H1 (cell line): Measurements from ENCODE around the gene VWA1. TPM values are rescaled to one million over a fixed set of nuclear protein-coding genes. Genes with fewer than 3 reads are reported as not detected.

Experiments used
- CTCF ChIA-PET: fragments of 300-600 bp; sonication (Branson Sonifier 250); formaldehyde crosslinking; loops from one replicate; lab custom pipeline; 2021; ENCODE audit not compliant: partially characterized antibody; lab: Charles Lee
- POLR2A ChIA-PET: fragments of 300-600 bp; sonication (Branson Sonifier 250); formaldehyde crosslinking; loops from one replicate; lab custom pipeline; 2021; ENCODE audit warnings: inconsistent platforms; ENCODE audit not compliant: partially characterized antibody; lab: Charles Lee
- DNase-seq, 2 experiments: peaks; one replicate each; pipeline versions ENCODE4 v3.0.0 to v3.0.0-alpha.2; 2010 to 2022; ENCODE audit warnings: low spot score in 2 of 2, low read depth in 1 of 2, mixed read lengths in 1 of 2
- FAIRE-seq: peaks from 2 replicates; lab custom pipeline; 2011; peaks lifted over from hg19 to GRCh38; lab: Jason Lieb, UNC
- H2AFZ ChIP-seq: 2 replicates; pipeline ENCODE4 v1.8.1; 2012; ENCODE audit warnings: low read length, inconsistent platforms
- H2AK5ac ChIP-seq: 2 replicates; pipeline ENCODE4 v1.6.1; 2013; ENCODE audit warnings: low read depth, low read length
- H2BK120ac ChIP-seq: replicated peaks from 2 replicates; pipeline ENCODE3; 2013; ENCODE audit warnings: low read depth, low read length, inconsistent platforms
- H2BK12ac ChIP-seq: 2 replicates; pipeline ENCODE4 v1.6.1; 2013; ENCODE audit warnings: low read depth, low read length
- H2BK15ac ChIP-seq: 2 replicates; pipeline ENCODE4 v1.6.1; 2013; ENCODE audit warnings: low read length
- H2BK20ac ChIP-seq: 2 replicates; pipeline ENCODE4 v1.6.1; 2013; ENCODE audit warnings: low read length
- H2BK5ac ChIP-seq: 2 replicates; pipeline ENCODE4 v1.6.1; 2013; ENCODE audit warnings: low read depth, low read length
- H3K14ac ChIP-seq: 2 replicates; pipeline ENCODE4 v1.6.1; 2013; ENCODE audit warnings: inconsistent platforms; ENCODE audit not compliant: insufficient read length
- H3K18ac ChIP-seq: 2 replicates; pipeline ENCODE4 v1.6.1; 2013; ENCODE audit warnings: low read length; ENCODE audit errors: extremely low read depth
- H3K23ac ChIP-seq: 2 replicates; pipeline ENCODE4 v1.6.1; 2013; ENCODE audit warnings: inconsistent platforms; ENCODE audit not compliant: insufficient read length
- H3K23me2 ChIP-seq: 2 replicates; pipeline ENCODE4 v1.6.1; 2013; ENCODE audit warnings: low read depth, low read length
- H3K27ac ChIP-seq: 2 replicates; pipeline ENCODE4 v1.6.1; 2011; ENCODE audit warnings: low read depth, low read length, inconsistent platforms
- H3K27me3 ChIP-seq, 4 experiments: replicated peaks in 1 of 4; 1 replicate in 1 of 4; 2 replicates in 3 of 4; pipeline versions ENCODE4 v1.6.1 to v1.8.1; 2011 to 2013; ENCODE audit warnings: low read length in 3 of 4, mild to moderate bottlenecking in 3 of 4, inconsistent platforms in 2 of 4, mixed read lengths in 2 of 4, moderate library complexity in 1 of 4; ENCODE audit not compliant: control insufficient read depth in 3 of 4, insufficient read depth in 3 of 4; ENCODE audit errors: extremely low read depth in 1 of 4
- H3K36me3 ChIP-seq, 4 experiments: 2 replicates each; pipeline versions ENCODE4 v1.6.1 to v1.8.1; 2011 to 2013; ENCODE audit warnings: mild to moderate bottlenecking in 4 of 4, low read length in 3 of 4, moderate library complexity in 2 of 4, control low read depth in 1 of 4, inconsistent platforms in 1 of 4; ENCODE audit not compliant: insufficient read depth in 4 of 4, control insufficient read depth in 2 of 4
- H3K4ac ChIP-seq: replicated peaks from 2 replicates; pipeline ENCODE3; 2013; ENCODE audit warnings: low read length, low read depth, mixed read lengths, inconsistent platforms; ENCODE audit not compliant: insufficient read length
- H3K4me1 ChIP-seq, 4 experiments: replicated peaks in 1 of 4; 1 replicate in 1 of 4; 2 replicates in 3 of 4; pipeline versions ENCODE4 v1.6.1 to v1.8.1; 2011 to 2013; ENCODE audit warnings: low read length in 3 of 4, inconsistent platforms in 2 of 4, mixed read lengths in 1 of 4; ENCODE audit not compliant: insufficient read depth in 4 of 4, control insufficient read depth in 3 of 4
- H3K4me2 ChIP-seq, 2 experiments: 2 replicates each; pipeline versions ENCODE4 v1.6.1 to v1.8.1; 2011 to 2013; ENCODE audit warnings: low read depth in 2 of 2, low read length in 2 of 2, control low read depth in 1 of 2, inconsistent platforms in 1 of 2, mild to moderate bottlenecking in 1 of 2; ENCODE audit not compliant: insufficient read depth in 1 of 2
- H3K4me3 ChIP-seq, 4 experiments: fragments of 200-600, 300-600 bp in 1 of 4; sonication (generic), shearing (Covaris generic), sonication (Bioruptor Twin) in 1 of 4; 2 replicates each; pipeline versions ENCODE4 v1.5.1 to v1.8.1; 2011 to 2016; ENCODE audit warnings: low read length in 4 of 4, low read depth in 3 of 4, control low read depth in 2 of 4, inconsistent platforms in 2 of 4, mild to moderate bottlenecking in 2 of 4, mixed read lengths in 1 of 4, moderate library complexity in 1 of 4; ENCODE audit not compliant: insufficient read depth in 2 of 4; ENCODE audit errors: extremely low read depth in 1 of 4
- H3K56ac ChIP-seq: replicated peaks from 2 replicates; pipeline ENCODE3; 2013; ENCODE audit warnings: low read depth, mild to moderate bottlenecking, mixed read lengths, low read length, inconsistent platforms; ENCODE audit not compliant: insufficient read length
- H3K79me1 ChIP-seq: 2 replicates; pipeline ENCODE4 v1.6.1; 2013; ENCODE audit warnings: low read depth, low read length, control low read depth
- H3K79me2 ChIP-seq, 2 experiments: 2 replicates each; pipeline versions ENCODE4 v1.6.1 to v1.8.1; 2012 to 2013; ENCODE audit warnings: low read length in 2 of 2, mild to moderate bottlenecking in 2 of 2, inconsistent platforms in 1 of 2; ENCODE audit not compliant: insufficient read depth in 2 of 2, control insufficient read depth in 1 of 2
- H3K9ac ChIP-seq, 4 experiments: replicated peaks in 1 of 4; 1 replicate in 1 of 4; 2 replicates in 3 of 4; pipeline versions ENCODE4 v1.6.1 to v1.8.1; 2011 to 2013; ENCODE audit warnings: low read depth in 3 of 4, low read length in 3 of 4, control low read depth in 2 of 4, mild to moderate bottlenecking in 2 of 4, moderate library complexity in 2 of 4, inconsistent platforms in 1 of 4; ENCODE audit errors: extremely low read depth in 1 of 4
- H3K9me3 ChIP-seq, 2 experiments: 2 replicates each; pipeline versions ENCODE4 v1.6.1 to v1.8.1; 2012 to 2013; ENCODE audit warnings: mild to moderate bottlenecking in 2 of 2, moderate library complexity in 2 of 2, control low read depth in 1 of 2, inconsistent platforms in 1 of 2, low read depth in 1 of 2, low read length in 1 of 2, mixed read lengths in 1 of 2; ENCODE audit not compliant: insufficient read depth in 2 of 2
- H4K20me1 ChIP-seq, 2 experiments: replicated peaks in 1 of 2; 2 replicates each; pipeline versions ENCODE3 to v1.8.1; 2011 to 2013; ENCODE audit warnings: inconsistent platforms in 2 of 2, low read length in 2 of 2, mild to moderate bottlenecking in 1 of 2; ENCODE audit not compliant: insufficient read depth in 2 of 2, control insufficient read depth in 1 of 2
- H4K5ac ChIP-seq: 2 replicates; pipeline ENCODE4 v1.6.1; 2013; ENCODE audit warnings: low read length, low read depth, mixed read lengths, inconsistent platforms; ENCODE audit not compliant: insufficient read length
- H4K8ac ChIP-seq: 2 replicates; pipeline ENCODE4 v1.8.0; 2013; ENCODE audit warnings: mild to moderate bottlenecking, moderate library complexity, low read length, inconsistent platforms; ENCODE audit not compliant: insufficient read depth; ENCODE audit errors: extremely low read depth
- H4K91ac ChIP-seq: replicated peaks from 2 replicates; pipeline ENCODE3; 2013; ENCODE audit warnings: low read length, mixed read lengths, inconsistent platforms; ENCODE audit not compliant: insufficient read length
- E2F6 ChIP-seq: IDR thresholded peaks from 2 replicates; pipeline ENCODE4 v1.6.1; 2012; ENCODE audit warnings: inconsistent platforms
- NANOG ChIP-seq: IDR thresholded peaks from 2 replicates; pipeline ENCODE4 v1.6.1; 2011; ENCODE audit warnings: low read length, low read depth, mild to moderate bottlenecking, inconsistent platforms; ENCODE audit not compliant: insufficient read depth, poor library complexity, severe bottlenecking
- WGBS, 2 experiments: shearing (Covaris generic) in 1 of 2; methylation state at CpG; one replicate each; pipeline versions ENCODE4 v1.1.6 to v1.1.7; 2013 to 2015; ENCODE audit warnings: low lambda C conversion rate in 2 of 2, mixed read lengths in 2 of 2, inconsistent platforms in 1 of 2, low coverage in 1 of 2, missing lambda C conversion rate in 1 of 2; ENCODE audit not compliant: insufficient replicate concordance in 2 of 2, insufficient coverage in 1 of 2, insufficient read length in 1 of 2; ENCODE audit errors: extremely low coverage in 1 of 2, missing lambda C conversion rate in 1 of 2; 5-methylcytosine and 5-hydroxymethylcytosine counted together
- polyA plus RNA-seq, 7 experiments: library from polyadenylated mRNA; depleted of rRNA in 3 of 7; stranded (reverse) in 5 of 7; unstranded in 2 of 7; fragments of >200 nt in 5 of 7; fragments of 200-250 nt in 2 of 7; gene quantifications; 1 replicate in 5 of 7; 2 replicates in 1 of 7; 4 replicates in 1 of 7; pipeline versions ENCODE4 v1.2.1 to v1.2.3, GENCODE V29; 2011 to 2013; ENCODE audit warnings: missing spikeins in 2 of 7, mixed read lengths in 2 of 7
- total RNA-seq: library from RNA; stranded (reverse); fragmentation: NEBNext Ultra II Directional; extraction: Animal tissue kit (Norgen Biotek cat#: 25700); gene quantifications from 2 replicates; pipeline ENCODE4 v1.2.1, GENCODE V29; 2021

VWA1 gene
- total and polyA plus RNA-seq, 2 of the 8 experiments (the other 6 are each of a cell fraction or from before 2014, with no cell fraction given), result 16.0 to 36.6 TPM

GRCh38 chr1:1419363-1419812, 16.1 kb upstream of the VWA1 start:
- Histone ChIP-seq H3K4me1 (peaks cover 0 to 29% (median 23%) of the 10 kb centered on the region in 4 experiments; a peak in 6 of 7 replicates), H4K20me1 (no peaks in the 10 kb centered on the region), H3K23ac (no peak overlapping the region), H3K27me3 (no peaks in the 10 kb centered on the region; a peak in 2 of 7 replicates), H4K5ac (peak overlapping the region; percentile 57), H4K8ac (peak overlapping the region; percentile 88), H3K4me3 (peak overlapping the region; percentile 7 to 50 (median 26); a peak in 5 of 8 replicates), H3K56ac (no peak overlapping the region), H3K36me3 (no peaks in the 10 kb centered on the region), H2BK12ac (peak overlapping the region; percentile 90; the same call in 1 of the 2 replicates), H2AK5ac (peak overlapping the region; percentile 92; the same call in 1 of the 2 replicates), H2BK20ac (no peak overlapping the region), H2BK120ac (peak overlapping the region; percentile 64), H2BK15ac (peak overlapping the region; percentile 100; the same call in 1 of the 2 replicates), H4K91ac (peak overlapping the region; percentile 89), H3K4me2 (peak overlapping the region; percentile 44 to 65; a peak in 3 of 4 replicates), H3K14ac (no peak overlapping the region), H2BK5ac (peak overlapping the region; percentile 71; the same call in 1 of the 2 replicates), H2AFZ (peak overlapping the region; percentile 3; the same call in 1 of the 2 replicates), H3K79me1 (no peaks in the 10 kb centered on the region), H3K18ac (peak overlapping the region; percentile 83; the same call in 1 of the 2 replicates), H3K27ac (no peak overlapping the region), H3K79me2 (no peaks in the 10 kb centered on the region), H3K23me2 (peaks cover 6% of the 10 kb centered on the region; the same call in 1 of the 2 replicates), H3K9ac (no peak overlapping the region), H3K9me3 (no peaks in the 10 kb centered on the region), H3K4ac (peak overlapping the region; percentile 96)
- FAIRE-seq, result no peak
- POLR2A ChIA-PET, result interaction anchor here (0.6 to 22.9 kb wide), 10 partner anchors 8 to 102 kb away, joined by 3 to 515 read pairs (median 6); partner anchors contain the start of genes CCNL2, MRPL20 and VWA1
- WGBS, 2 experiments, result 91% methylated on average over 16 of the region's 21 CpGs; no CpG with 5 or more reads in 1 of the 2 experiments
- DNase-seq, result no peak
- CTCF ChIA-PET, result interaction anchor here (0.9 to 1.6 kb wide), 3 partner anchors 10 to 15 kb away, joined by 3 to 5 read pairs (median 3); no protein-coding TSS in a partner anchor
- no peak for TF ChIP-seq E2F6
- TF ChIP-seq NANOG, result no peak
